ENCODE measurements around the gene SNIP1.

DNA sequence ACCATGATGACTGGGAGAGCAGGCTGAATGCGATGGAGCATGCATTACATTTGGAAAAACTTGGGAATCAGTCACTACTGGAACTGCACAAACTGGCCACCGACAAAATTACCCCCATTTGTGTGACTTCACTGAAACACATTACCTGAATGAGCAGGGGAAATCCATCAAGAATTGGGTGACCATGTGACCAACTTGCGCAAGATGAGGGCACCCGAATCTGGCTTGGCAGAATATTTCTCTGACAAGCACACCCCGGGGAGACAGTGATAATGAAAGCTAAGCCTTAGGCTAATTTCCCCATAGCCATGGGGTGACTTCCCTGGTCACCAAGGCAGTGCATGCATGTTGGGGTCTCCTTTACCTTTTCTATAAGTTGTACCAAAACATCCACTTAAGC lies 9.1 kb downstream of the SNIP1 start:
- TF ChIP-seq, protein P1, sequence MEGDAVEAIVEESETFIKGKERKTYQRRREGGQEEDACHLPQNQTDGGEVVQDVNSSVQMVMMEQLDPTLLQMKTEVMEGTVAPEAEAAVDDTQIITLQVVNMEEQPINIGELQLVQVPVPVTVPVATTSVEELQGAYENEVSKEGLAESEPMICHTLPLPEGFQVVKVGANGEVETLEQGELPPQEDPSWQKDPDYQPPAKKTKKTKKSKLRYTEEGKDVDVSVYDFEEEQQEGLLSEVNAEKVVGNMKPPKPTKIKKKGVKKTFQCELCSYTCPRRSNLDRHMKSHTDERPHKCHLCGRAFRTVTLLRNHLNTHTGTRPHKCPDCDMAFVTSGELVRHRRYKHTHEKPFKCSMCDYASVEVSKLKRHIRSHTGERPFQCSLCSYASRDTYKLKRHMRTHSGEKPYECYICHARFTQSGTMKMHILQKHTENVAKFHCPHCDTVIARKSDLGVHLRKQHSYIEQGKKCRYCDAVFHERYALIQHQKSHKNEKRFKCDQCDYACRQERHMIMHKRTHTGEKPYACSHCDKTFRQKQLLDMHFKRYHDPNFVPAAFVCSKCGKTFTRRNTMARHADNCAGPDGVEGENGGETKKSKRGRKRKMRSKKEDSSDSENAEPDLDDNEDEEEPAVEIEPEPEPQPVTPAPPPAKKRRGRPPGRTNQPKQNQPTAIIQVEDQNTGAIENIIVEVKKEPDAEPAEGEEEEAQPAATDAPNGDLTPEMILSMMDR (IDR thresholded peaks at IDR 0.05) = no peak
- TF ChIP-seq POLR2A (IDR thresholded peaks at IDR 0.05) = no peak
- no peak for TF ChIP-seq EP300 (IDR thresholded peaks at IDR 0.05)

All from tibial nerve (tissue), 4 donors.